Keratinocyte (primary cell): Measurements from ENCODE around the gene TP53RK. TPM values are rescaled to one million over a fixed set of nuclear protein-coding genes. Genes with fewer than 3 reads are reported as not detected.

Source experiments
- DNase-seq: peaks from one replicate; pipeline ENCODE4 v3.0.0-alpha.2; 2011; ENCODE audit warnings: low read depth, missing footprints, low spot score
- FAIRE-seq: peaks from 2 replicates; lab custom pipeline; 2011; peaks lifted over from hg19 to GRCh38; lab: Jason Lieb, UNC
- H2AFZ ChIP-seq: 2 replicates; pipeline ENCODE4 v1.6.0; 2012; ENCODE audit warnings: low read length, control low read depth, inconsistent platforms; ENCODE audit not compliant: control insufficient read depth
- H3K27ac ChIP-seq: 2 replicates; pipeline ENCODE4 v1.5.1; 2011; ENCODE audit warnings: low read length; ENCODE audit not compliant: control insufficient read depth, insufficient read depth
- H3K27me3 ChIP-seq: 3 replicates; pipeline ENCODE4 v1.6.0; 2011; ENCODE audit warnings: low read length; ENCODE audit not compliant: control insufficient read depth, insufficient read depth; ENCODE audit errors: extremely low read depth
- H3K36me3 ChIP-seq, 2 experiments: 2 replicates in 1 of 2; 3 replicates in 1 of 2; pipeline ENCODE4 v1.5.1; 2011; ENCODE audit warnings: low read length in 2 of 2, mild to moderate bottlenecking in 1 of 2; ENCODE audit not compliant: control insufficient read depth in 2 of 2, insufficient read depth in 2 of 2; ENCODE audit errors: extremely low read depth in 1 of 2
- H3K4me1 ChIP-seq: 3 replicates; pipeline ENCODE4 v1.5.1; 2011; ENCODE audit warnings: low read length; ENCODE audit not compliant: control insufficient read depth, insufficient read depth; ENCODE audit errors: extremely low read depth
- H3K4me2 ChIP-seq: 3 replicates; pipeline ENCODE4 v1.6.0; 2011; ENCODE audit warnings: low read depth, low read length; ENCODE audit not compliant: control insufficient read depth, insufficient read depth; ENCODE audit errors: extremely low read depth
- H3K4me3 ChIP-seq, 3 experiments: fragments of 200-600 bp in 1 of 3; sonication (generic) in 1 of 3; 2 replicates in 2 of 3; 3 replicates in 1 of 3; pipeline ENCODE4 v1.5.1; 2011 to 2016; ENCODE audit warnings: low read length in 3 of 3, mild to moderate bottlenecking in 3 of 3, control low read depth in 2 of 3, inconsistent platforms in 1 of 3, low read depth in 1 of 3, mixed read lengths in 1 of 3, mixed run types in 1 of 3, moderate library complexity in 1 of 3; ENCODE audit not compliant: control insufficient read depth in 2 of 3, insufficient read depth in 2 of 3; ENCODE audit errors: extremely low read depth in 1 of 3
- H3K79me2 ChIP-seq: 2 replicates; pipeline ENCODE4 v1.6.0; 2012; ENCODE audit warnings: low read length; ENCODE audit not compliant: control insufficient read depth, insufficient read depth
- H3K9ac ChIP-seq: 3 replicates; pipeline ENCODE4 v1.6.0; 2011; ENCODE audit warnings: low read length; ENCODE audit not compliant: control insufficient read depth, insufficient read depth; ENCODE audit errors: extremely low read depth
- H3K9me1 ChIP-seq: 3 replicates; pipeline ENCODE4 v1.6.0; 2011; ENCODE audit warnings: low read length; ENCODE audit not compliant: control insufficient read depth, insufficient read depth; ENCODE audit errors: extremely low read depth
- H3K9me3 ChIP-seq: 2 replicates; pipeline ENCODE4 v1.5.1; 2012; ENCODE audit warnings: low read depth, low read length; ENCODE audit not compliant: control insufficient read depth
- H4K20me1 ChIP-seq: 3 replicates; pipeline ENCODE4 v1.6.0; 2011; ENCODE audit warnings: low read length; ENCODE audit not compliant: control insufficient read depth, insufficient read depth; ENCODE audit errors: extremely low read depth
- CTCF ChIP-seq, 3 experiments: IDR thresholded peaks in 1 of 3; conservative IDR thresholded peaks in 1 of 3; optimal IDR thresholded peaks in 1 of 3; 2 replicates in 2 of 3; 3 replicates in 1 of 3; pipeline versions ENCODE3 to v1.5.1; 2011; ENCODE audit warnings: low read length in 3 of 3, mild to moderate bottlenecking in 3 of 3, moderate library complexity in 2 of 3, control low read depth in 1 of 3, inconsistent platforms in 1 of 3; ENCODE audit not compliant: insufficient read depth in 2 of 3; ENCODE audit errors: extremely low read depth in 1 of 3
- EZH2 ChIP-seq: IDR thresholded peaks from one replicate; pipeline ENCODE4 v1.6.1; 2012; ENCODE audit warnings: inconsistent platforms, mild to moderate bottlenecking, low read length, moderate library complexity
- dilution Hi-C: fragments of 300-500 bp; cut with MboI; formaldehyde crosslinking; loops from one replicate; pipeline ENCODE4 v1.7.0; 2020; ENCODE audit warnings: low sequenced_read_pairs; ENCODE audit not compliant: extremely low pct_ligation_motif_present
- polyA plus RNA-seq, 5 experiments: library from polyadenylated mRNA; depleted of rRNA in 3 of 5; stranded (reverse) in 3 of 5; stranded (forward) in 1 of 5; unstranded in 1 of 5; fragments of >200 nt; gene quantifications; 1 replicate in 1 of 5; 2 replicates in 3 of 5; 3 replicates in 1 of 5; pipeline versions ENCODE4 v1.2.1 to v1.2.3, GENCODE V29; 2011 to 2012; ENCODE audit warnings: missing spikeins in 2 of 5, low read depth in 1 of 5, low replicate concordance in 1 of 5

TP53RK gene
- polyA plus RNA-seq, 1 donor (not counting 4 experiments of a cell fraction or from before 2014, with no cell fraction given) = 15.9 TPM

DNA sequence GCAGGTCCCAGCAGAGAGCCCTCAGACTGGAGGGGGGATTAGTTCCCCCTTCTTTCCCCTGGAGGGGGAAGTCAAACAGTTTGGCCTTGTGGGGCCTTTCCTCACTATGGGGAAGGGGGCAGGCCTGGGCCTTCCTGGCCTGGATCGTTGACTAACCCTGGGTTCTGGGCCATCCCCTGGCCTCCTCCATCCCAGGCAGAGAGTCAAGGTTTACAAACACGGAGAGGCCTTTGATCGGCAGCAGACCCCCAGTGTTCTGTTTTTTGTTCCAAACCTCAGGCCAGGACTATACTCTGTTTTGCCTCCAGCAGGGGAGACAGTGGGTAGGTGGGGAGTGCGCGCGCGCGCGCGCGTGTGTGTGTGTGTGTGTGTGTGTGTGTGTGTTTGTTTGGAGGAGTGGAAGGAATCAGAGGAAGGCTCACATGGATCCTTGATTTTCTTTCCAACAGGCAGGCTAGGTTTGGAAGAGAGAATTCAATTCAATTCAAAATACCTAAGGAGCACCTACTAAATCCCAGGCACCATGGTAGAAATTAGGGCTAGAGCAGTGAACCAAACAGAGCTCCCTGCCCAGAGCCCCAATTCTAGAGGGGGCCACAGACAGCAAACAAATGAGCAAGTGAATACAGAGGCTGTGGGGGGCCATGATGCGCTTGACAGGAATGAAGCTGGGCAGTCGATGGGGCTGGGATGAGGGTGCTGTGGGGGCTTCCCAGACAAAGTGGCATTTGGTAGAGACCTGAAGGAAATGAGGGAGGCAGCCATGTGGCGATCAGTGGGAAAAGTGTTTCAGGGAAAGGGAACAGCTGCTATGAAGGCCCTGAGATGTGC lies 14.8 kb downstream of the TP53RK start:
- Histone ChIP-seq H3K9me1 (no peaks in the 10 kb centered on the region), H3K36me3 (peaks cover 0 to 3% of the 10 kb centered on the region in 2 experiments), H2AFZ (no peak overlapping the region), H3K79me2 (no peaks in the 10 kb centered on the region), H3K9me3 (no peaks in the 10 kb centered on the region), H3K27me3 (no peaks in the 10 kb centered on the region), H4K20me1 (no peaks in the 10 kb centered on the region), H3K27ac (no peak overlapping the region), H3K4me2 (no peak overlapping the region), H3K4me1 (no peaks in the 10 kb centered on the region), H3K9ac (no peak overlapping the region), H3K4me3 (no peak overlapping the region)
- TF ChIP-seq EZH2 = no peak
- TF ChIP-seq CTCF (optimal IDR thresholded peaks at IDR 0.05 in 1 of 3, IDR thresholded peaks at IDR 0.05 in 1 of 3, conservative IDR thresholded peaks at IDR 0.05 in 1 of 3; ENCODE audit: extremely low read depth in 1 of 3, insufficient read depth in 2 of 3, low read length in 3 of 3) = no peak
- DNase-seq (no peak), FAIRE-seq (no peak)
- dilution Hi-C loops = no loop called here

DNA sequence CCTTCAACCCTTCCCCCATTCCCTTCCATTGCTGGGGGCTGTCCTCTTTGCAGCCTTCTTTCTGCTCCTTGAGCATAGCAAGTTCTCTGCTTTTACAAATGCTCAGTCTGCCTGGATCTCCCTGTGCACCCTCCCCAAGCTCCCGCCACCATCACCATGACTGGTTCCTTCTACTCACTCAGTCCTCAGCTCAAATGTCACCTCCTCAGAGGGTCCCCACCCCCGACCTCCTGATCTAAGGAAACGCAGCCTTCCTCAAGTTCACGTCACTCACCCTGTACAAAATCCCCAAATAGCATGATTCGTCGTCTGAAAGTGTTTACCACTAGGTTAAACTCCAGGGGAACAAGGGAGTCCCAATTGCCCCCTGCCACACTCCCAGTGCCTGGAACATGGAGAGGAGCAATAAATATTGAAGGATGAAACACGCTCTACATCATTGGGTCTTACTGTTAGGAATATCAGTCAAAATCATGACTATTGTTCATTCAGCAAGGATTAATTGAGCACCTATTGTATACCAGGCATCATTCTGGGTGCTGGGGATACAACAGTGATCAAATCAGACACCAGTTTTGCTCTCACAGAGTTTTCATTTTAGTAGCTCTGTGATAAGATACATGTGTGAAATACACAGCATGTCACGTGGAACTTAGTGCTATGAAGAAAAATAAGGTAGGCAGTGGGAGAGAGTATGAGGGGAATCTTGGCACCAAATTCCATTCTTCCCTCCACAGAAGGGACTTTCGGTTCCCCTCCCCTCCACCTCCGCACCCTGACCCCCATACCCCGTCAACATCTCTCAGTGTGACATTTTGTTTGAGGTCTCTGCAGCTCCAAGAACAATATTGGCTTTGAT lies 15.6 kb downstream of the TP53RK start:
- H4K20me1 ChIP-seq = no peaks in the 10 kb centered on the region
- no peaks in the 10 kb centered on the region for H3K9me3 ChIP-seq
- no peak for TF ChIP-seq CTCF (optimal IDR thresholded peaks at IDR 0.05 in 1 of 3, IDR thresholded peaks at IDR 0.05 in 1 of 3, conservative IDR thresholded peaks at IDR 0.05 in 1 of 3; ENCODE audit: extremely low read depth in 1 of 3, insufficient read depth in 2 of 3, low read length in 3 of 3)
- no peak for TF ChIP-seq EZH2
- peaks cover 0 to 3% of the 10 kb centered on the region in 2 experiments for H3K36me3 ChIP-seq
- H3K9me1 ChIP-seq = no peaks in the 10 kb centered on the region
- no peaks in the 10 kb centered on the region for H3K4me1 ChIP-seq
- no peaks in the 10 kb centered on the region for H3K27me3 ChIP-seq
- dilution Hi-C loops = no loop called here
- no peaks in the 10 kb centered on the region for H3K79me2 ChIP-seq
- H3K4me2 ChIP-seq = no peak overlapping the region
- FAIRE-seq = no peak
- DNase-seq = no peak
- H2AFZ ChIP-seq = no peak overlapping the region
- H3K27ac ChIP-seq = no peak overlapping the region
- no peak overlapping the region for H3K9ac ChIP-seq
- no peak overlapping the region for H3K4me3 ChIP-seq
